HG03520 (cell line): ENCODE data around the gene ERC2.

Experiments
- ATAC-seq: cut with Tn5 transposase; IDR thresholded peaks from one replicate; pipeline ENCODE4 v1.9.1; 2021; ENCODE audit warnings: mild to moderate bottlenecking, moderate library complexity; ENCODE audit not compliant: unreplicated experiment

The ERC2 gene

GRCh38 chr3:55895897-55896566, 572.2 kb downstream of the ERC2 start:
- ATAC-seq: no peak

DNA sequence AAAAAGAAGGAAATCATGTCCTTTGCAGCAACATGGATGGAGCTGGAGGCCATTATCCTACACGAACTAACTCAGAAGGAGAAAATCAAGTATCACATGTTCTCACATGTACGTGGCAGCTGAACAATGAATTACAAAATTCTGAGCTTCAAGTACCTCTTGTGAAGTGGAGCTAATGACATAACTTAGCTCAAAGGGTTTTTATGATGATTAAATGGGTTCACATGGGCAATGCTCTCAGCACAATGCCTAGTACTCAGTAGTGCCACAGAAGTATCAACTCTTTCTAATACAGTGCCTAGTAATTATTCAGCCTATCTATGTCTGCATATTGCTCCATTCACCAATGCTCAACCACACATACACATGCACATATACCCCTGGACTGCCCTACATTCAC, 573.7 kb downstream of the ERC2 start:
- no peak for ATAC-seq

DNA sequence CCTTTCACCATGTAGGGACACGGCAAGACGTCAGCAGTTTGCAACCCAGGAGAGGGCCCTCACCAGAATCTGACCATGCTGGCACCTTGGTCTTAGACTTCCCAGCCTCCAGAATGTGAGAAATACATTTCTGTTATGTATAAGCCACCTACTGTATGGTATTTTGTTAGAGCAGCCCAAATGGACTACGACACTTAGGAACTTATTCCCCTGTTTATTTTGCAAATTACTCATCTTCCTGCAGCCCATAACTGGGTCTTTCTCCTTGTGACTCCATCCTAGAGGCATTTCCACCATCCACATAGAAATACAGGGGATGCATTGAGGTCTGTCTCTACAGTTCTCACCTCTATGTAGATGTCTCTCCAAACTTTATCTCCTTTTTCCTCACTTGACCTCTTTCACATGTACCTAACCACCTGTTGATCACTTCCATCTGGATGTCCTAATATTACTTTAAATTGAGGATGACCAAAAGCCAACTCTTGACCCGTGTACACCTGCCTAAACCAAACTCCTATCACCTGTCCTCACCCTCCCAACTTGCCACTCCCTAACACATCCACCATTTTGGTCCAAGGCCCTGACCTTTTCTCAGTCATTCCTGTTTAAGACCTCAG, 575.1 kb downstream of the ERC2 start:
- ATAC-seq: no peak

GRCh38 chr3:55891106-55891505, 577.2 kb downstream of the ERC2 start:
- ATAC-seq: no peak

DNA sequence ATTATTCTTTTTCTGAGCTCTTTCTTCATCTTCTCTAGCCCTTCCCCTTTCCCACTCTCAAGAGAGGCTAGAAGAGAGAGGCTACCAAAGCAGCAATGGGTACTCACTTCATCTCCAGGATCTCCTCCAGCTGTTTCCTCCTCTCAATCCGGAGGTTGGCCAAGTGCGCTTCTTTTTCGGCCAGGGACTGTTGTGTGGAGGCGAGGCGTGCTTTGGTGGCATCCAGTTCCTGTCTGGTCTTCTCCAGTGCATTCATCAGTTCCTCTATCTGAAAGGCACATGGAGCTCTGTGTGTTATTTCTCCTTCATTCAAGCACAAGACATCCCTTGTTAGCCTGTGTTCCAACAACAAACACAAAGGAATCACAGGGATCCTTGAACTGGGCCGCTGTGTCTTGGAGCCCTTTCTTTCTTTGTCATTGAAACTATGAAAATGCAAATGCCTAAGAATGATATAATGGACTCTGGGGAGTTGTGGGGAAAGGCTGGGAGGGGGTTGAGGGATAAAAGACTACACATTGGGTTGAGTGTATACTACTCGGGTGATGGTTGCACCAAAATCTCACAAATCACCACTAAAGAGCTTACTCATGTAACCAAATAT, 579.9 kb downstream of the ERC2 start:
- no peak for ATAC-seq

DNA sequence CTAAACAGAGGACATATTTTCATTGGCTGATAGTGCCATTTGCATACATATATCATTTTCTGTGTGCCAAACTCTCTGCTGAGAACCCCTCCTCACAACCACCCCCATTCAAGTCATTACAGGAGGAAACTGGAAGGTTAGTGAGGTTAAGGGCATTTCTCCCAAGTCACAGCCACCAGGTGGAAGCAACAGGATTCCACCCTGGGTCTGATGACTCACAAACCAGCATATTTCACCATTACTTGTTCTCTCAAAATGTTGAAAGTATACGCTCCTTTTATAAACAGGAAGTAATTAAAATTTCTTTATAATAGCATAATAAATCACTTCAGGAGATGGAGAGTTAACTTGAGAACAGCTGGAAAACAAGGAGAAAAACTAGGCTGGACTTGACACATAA, 582.5 kb downstream of the ERC2 start:
- no peak for ATAC-seq

GRCh38 chr3:55884491-55885285, 583.6 kb downstream of the ERC2 start:
- ATAC-seq: no peak

- no peak for ATAC-seq
Observed at GRCh38 chr3:55884066-55884465, 584.2 kb downstream of the ERC2 start.

DNA sequence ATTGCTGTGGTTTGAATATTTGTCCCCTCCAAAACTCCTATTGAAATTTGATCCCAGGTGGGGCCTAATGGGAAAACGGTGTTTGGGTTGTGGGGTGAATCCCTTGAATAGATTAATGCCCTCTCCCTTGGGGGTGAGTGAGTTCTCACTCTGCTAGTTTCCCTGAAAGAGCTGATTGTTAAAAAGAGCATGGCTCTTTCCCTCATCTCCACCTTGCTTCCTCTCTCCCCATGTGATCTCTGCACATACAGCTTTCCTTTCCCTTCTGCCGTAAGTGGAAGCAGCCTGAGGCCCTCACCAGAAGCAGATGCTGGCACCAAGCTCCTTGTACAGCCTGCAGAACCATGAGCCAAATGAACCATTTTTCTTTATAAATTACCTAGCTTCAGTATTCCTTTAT, 586.3 kb downstream of the ERC2 start:
- no peak for ATAC-seq

DNA sequence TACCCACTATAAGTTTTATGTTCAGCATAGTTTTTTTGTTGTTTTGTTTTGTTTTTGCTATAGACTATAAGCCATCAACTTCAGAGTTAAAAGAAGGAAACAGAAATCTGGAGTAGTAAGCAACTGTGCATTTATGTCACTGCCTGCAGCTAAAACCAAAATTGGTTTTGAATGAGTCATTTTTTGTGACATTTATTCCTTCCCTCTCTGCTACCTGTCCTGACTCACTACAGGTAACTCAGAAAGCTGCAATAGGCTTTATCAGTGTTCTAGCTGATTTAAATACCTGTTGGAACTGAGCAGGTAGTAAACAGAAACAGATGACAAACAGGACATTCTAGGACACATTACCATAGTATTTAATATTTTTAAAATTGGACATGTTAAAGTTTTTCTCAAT, 587.9 kb downstream of the ERC2 start:
- no peak for ATAC-seq

DNA sequence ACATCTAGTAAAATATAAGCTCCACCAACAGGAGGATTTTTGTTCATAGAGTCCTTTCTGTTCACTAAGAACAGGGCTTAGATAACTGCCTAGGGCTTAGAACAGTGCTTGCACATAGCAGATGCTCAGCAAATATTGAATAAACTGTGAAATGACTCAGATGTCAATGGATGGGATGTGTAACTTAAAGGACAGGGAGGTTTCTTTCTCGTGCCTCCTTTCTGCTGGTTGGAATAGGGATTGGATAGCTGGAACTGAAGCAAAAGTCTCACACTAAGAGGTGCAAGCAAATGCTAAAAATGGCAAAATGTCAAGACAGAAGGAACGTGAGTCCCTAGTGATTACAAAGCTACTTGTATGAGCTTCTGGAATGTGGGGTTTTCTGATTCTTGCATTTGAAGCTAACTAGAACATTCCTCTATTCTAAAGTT, 588.4 kb downstream of the ERC2 start:
- no peak for ATAC-seq

DNA sequence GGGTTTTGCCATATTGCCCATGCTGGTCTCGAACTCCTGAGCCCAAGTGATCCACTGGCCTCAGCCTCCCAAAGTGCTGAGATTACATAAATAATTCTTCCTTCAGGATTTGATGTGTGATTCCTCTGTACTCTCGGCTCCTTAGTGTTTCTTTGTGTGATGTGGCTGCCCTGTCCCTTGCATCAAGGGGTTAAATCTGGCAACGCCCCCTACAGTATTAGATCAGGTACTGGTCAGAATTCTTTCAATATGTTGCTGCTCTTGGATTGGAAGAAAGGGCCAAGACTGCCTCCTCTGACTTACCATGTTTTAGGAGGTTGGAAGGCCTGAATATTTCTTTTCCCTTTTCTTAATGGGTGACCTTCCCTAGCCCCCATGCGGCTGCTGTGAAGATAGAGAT, 590.6 kb downstream of the ERC2 start:
- ATAC-seq: no peak

DNA sequence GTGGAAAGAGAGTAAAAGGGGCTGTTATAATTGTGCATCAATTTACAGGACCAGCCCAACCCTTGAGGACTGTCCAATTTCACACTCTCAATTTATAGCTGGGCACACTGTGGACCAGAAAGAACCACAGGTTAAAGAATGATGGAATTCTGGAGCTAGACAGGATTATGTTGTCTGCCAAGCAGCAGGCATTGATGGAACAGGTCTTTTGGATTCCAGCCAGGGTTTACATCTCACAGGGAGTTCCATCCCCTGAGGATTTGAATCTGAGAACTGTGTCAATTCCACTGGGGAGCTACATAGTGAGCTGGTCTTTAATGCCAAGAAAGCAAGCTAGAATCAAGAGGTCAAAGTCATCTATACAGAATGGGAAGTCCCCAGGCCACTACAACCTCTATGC, 591.7 kb downstream of the ERC2 start:
- no peak for ATAC-seq

- ATAC-seq: no peak
Observed at GRCh38 chr3:55875113-55875512, 593.2 kb downstream of the ERC2 start.

GRCh38 chr3:55873523-55874254, 594.6 kb downstream of the ERC2 start:
- ATAC-seq: no peak

GRCh38 chr3:55870594-55870993, 597.7 kb downstream of the ERC2 start:
- no peak for ATAC-seq

DNA sequence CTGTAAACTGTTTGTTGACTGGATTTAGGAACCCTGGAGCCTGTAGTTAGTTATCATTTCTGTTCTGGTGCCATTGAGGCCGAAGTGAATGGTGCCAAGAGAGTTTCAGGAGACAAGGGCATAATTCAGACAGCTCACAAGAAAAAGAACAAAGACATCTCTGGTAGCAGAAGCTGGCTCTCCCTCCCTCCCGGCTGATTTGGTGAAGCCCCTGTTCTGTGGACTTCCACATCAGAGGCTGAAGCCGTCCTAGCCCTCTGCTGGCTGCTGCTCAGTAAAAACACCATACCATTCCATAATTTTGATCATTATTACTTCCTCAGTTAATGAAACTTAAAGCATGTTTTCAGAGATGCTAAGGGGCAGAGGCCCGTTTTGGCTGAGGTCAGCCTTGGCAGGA, 599.9 kb downstream of the ERC2 start:
- ATAC-seq: no peak

- no peak for ATAC-seq
Observed at GRCh38 chr3:55863028-55863427, 605.2 kb downstream of the ERC2 start.

GRCh38 chr3:55860049-55860721, 608.1 kb downstream of the ERC2 start:
- ATAC-seq: no peak

DNA sequence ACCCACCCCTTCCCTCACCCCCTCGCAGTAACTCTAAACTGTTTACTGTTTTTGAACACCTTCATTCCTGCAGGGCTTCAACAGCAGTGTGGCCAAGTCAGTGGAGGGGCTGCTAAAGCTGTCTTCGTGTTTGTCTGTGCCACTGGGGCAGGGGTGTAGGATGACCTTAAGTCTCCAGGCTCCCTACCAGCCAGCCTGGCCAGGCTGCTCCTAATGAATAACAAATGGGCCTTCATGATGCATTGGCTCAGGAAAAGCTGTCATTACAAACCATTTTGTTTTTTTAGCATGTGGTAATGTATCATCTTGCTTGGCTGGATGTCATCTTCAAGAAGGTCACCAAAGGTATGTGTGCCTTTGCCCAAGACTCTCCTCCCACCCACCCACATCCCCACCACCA, 609.0 kb downstream of the ERC2 start:
- no peak for ATAC-seq
